HG03439 (cell line): Measurements from ENCODE around the gene PARD6G.

Experiments used
- ATAC-seq: cut with Tn5 transposase; IDR thresholded peaks from one replicate; pipeline ENCODE4 v1.9.1; 2021; ENCODE audit warnings: mild to moderate bottlenecking, moderate library complexity; ENCODE audit not compliant: unreplicated experiment

Gene PARD6G

GRCh38 chr18:80124131-80124530 lies 123.2 kb downstream of the PARD6G start:
- no peak for ATAC-seq

DNA sequence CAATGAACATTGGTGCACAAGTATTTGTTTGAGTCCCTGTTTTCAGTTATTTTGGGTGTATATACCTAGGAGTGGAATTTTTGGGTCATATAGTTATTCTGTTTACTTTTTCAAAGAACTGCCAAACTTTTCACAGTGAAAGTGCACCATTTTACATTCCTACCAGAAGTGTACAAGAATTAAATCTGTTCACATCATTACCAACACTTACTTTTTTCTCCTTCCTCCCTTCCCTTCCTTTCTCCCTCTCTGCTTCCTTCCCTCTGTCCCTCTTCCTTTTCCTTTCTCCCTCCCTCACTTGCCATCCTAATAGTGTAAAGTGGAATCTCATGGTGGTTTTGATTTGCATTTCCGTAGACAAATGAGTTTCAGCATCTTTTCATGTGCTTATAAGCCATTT lies 126.4 kb downstream of the PARD6G start:
- ATAC-seq, result no peak

GRCh38 chr18:80119111-80119510 lies 128.2 kb downstream of the PARD6G start:
- ATAC-seq, result no peak

GRCh38 chr18:80115035-80115434 lies 132.3 kb downstream of the PARD6G start:
- ATAC-seq, result no peak

GRCh38 chr18:80112624-80113248 lies 134.6 kb downstream of the PARD6G start:
- no peak for ATAC-seq

DNA sequence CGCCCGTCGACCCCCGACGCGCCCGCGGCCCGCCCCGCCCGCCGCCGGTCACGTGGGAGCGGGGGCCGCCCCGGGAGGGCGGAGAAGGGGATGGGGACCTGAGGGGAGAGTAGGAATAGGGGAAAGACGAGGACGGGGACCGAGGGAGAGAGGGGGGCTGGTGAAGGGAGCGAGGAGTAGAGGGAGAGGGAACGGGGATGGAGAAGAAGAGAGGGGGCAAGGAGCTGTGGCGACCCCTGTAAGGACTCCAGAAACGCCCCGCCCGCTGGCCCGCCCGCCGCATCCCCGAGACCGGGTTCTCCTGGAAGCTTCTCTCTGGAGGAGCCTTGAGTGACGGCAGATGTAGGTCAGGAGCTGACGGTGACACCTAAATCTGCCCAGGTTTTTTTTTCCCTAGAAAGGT lies 137.6 kb downstream of the PARD6G start:
- peak; percentile 25 for ATAC-seq

- ATAC-seq, result peak; percentile 72
Observed at GRCh38 chr18:80108739-80109675, 138.3 kb downstream of the PARD6G start, which contains the start of gene ADNP2. Gene ADNP2 (plus strand): TSS chr18:80109262. CDS start chr18:80117543, 8,281 bp downstream.

DNA sequence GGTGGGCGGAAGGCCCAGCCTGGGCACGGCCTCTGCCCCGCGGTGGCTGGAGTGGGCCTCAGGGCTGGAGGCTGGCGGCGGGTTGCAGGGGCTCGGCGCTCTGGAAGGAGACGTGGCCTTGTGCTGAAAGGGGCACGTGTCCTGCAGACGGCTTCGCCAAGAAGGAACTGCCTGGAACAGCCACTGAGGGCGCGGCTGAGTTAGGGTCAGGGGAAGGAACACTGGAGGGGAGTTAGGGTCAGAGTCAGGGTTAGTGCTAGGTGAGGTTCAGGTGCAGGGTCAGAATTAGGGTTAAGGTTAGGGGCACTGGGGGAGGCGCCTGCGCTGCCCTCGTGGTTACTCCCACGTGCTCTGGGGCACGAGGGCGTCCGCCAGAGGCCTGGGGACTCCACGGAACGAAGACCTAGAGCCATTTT lies 139.2 kb downstream of the PARD6G start:
- ATAC-seq, result no peak

- no peak for ATAC-seq
Observed at GRCh38 chr18:80107426-80107825, 139.9 kb downstream of the PARD6G start.
